ENCODE measurements around the gene CCDC187.

Gene CCDC187

DNA sequence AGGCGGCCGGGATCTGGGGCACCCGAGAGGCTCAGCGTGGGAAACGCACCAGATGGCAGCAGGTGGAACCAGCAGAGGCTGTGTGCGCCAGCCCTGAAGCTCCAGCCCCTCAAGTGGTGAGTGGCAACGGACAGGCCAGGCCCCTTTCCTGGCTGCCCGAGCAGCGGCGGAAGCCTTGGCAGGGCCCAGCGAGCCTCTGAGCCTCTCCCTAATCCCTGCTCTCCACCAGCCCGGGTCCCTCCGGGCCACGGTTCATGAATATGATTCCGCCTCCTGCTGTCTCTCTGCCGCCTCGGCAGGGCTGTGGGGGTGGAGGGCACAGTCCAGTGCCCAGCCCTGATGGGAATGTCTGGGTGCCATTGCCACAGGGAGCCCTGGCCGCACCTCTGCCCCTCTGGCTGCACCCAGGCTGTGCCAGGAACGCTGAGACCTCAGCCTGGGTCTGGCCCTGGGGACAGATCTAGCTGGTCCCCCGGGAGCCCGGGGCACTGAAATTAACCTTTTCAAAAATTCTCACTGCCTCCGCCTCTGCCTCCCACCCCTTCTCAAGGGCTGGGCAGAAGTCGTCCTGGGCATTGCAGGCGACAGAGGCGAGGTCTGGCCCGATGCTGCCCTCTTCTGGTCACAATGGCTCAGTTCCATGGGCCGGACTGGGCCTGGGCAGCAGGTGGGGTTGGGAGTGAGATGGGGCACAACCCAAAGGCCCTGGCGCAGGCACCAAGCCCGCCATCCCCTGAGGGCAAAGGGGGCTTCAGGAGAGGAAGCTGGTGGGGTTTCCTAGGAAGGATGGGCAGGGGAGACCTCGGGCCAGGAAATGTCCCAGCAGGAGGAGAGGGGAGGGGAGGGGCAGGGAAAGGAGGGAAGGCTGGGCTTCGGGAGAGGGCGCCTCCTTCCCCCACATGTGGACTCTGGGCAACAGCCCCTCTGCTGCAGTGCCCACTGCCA lies 20.3 kb downstream of the CCDC187 start:
- peak; percentile 97 for DNase-seq (ENCODE audit: low spot score)

DNA sequence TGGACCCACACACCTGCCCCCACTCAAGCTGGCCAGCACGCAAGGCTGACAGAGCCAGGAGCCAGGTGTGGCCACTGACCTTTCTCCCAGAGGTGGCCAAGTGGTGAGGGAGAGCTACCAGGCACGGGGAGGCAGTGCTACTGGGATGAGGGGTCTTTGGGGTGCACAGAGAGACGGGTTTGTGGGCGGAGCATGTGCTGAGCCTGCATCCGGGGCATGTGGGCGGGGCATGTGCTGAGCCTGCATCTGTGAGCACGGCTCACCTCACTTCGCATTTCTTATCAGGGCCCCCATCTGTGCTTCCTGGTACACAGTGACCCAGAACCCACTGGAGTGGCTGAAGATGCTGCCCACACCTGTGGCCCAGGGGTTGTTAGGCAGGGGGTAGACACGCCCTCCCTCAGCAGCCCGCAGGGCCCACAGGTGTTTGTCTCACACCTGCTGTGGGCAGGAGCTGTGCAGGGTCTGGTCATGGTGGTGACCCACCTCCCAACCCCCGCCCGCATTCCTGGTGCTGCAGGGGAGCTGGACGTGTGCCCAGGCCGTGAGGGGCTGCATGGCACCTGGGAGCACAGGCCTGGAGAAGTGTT lies 21.5 kb downstream of the CCDC187 start:
- no peak for DNase-seq (ENCODE audit: low spot score)

DNA sequence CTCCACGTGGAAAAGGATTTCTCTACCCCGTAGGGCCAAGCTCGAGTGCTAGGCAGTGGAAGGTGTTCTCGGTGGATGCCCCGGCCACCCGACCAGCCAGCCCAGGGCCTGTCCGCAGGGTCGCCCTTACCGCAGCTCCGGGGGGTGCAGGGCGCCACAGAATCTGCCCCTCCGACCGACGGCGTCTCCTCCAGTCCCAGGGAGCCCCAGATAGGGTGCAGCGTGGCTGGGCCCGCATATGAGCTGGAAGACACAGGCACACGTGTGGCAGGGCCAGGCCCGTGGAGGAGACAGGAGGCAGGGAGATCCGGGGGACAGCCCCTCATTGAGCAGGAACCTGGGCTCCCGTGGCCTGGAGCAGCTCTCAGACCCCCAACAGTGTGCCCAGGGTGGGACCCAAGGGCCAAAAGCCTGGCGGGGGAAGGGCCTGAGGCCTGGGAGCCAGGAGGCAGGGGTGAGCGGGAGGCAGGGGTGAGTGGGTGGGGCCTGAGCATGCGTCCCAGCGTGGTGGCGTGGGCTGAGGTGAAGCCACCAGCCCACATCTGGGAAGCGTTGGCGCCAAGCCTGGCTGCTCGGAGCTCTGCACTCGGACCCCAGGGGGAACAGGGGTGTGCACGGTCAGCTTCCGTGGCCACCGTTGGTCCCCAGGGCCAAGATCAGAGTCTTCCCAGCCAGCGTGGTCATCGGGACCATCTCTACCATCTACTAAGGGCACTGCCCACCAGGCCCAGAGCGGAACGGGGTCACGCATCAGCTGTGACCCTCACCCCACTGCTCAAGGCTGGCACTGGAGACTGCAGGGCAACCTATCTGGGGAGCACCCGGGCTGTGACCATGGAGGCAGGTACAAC lies 22.2 kb downstream of the CCDC187 start:
- DNase-seq (ENCODE audit: low spot score), result no peak

DNA sequence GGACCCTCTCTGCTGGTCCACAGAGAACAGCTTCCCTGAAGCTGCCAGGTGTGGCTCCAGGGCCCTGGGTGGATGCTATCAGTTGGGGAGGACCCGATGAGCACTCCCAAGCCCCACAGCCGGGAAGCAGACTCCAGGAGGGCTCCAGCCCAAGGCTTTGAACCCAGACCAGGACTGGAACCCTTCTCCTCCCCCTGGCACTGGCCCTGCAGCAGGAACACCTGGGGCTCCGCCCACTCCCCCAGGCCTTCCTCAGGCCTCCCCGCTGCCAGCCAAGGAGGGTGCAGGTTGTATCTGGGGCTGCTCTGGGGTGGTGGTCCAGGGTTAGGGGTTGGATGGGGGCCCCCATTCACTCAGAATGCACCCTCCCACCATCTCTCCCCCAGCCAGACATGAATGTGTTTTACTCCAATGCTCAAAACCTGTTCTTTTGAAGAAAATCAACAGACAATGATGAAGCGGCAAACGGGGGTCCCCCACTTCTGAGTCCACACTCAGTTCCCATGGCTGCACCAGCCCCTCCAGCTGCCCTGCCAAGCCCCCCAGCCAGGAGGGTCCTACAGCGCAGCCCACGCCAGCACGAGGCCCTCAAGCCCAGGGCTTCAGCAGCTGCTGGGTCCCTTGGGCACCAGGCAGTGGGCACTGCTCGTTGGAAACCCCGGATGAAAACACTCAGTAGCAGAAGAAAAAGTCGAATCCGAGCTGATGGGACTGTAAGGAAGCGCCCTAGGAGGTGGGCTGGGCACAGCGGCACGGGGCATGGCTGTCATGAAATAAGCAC lies 23.2 kb downstream of the CCDC187 start:
- no peak for DNase-seq (ENCODE audit: low spot score)

GRCh38 chr9:136279471-136279870 lies 24.4 kb downstream of the CCDC187 start:
- DNase-seq (ENCODE audit: low spot score), result no peak

- DNase-seq (ENCODE audit: low spot score), result no peak
Measured at GRCh38 chr9:136278894-136279293, 25.0 kb downstream of the CCDC187 start.

DNA sequence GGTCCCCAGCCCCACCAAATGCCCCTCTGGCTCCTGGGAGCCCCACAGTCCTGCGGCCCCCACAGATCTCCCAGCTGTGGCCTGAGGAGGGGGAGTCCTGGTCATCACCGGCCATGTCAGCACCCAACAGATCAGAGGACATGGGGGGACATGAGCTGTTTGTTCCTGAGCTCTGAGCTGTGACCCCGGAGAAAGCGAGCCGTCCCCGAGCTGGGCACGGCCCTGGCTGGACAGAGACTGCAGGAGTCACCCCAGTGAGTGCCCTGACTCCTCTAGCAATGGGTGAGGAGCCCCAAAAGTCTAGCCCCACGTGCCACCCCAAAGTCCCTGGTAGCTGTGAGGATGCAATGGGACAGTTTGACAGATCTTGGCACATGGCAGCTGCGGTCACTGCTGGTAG lies 25.7 kb downstream of the CCDC187 start:
- DNase-seq (ENCODE audit: low spot score), result no peak

GRCh38 chr9:136277746-136278145 lies 26.1 kb downstream of the CCDC187 start:
- DNase-seq (ENCODE audit: low spot score), result no peak

- no peak for DNase-seq (ENCODE audit: low spot score)
Measured at GRCh38 chr9:136276716-136277115, 27.2 kb downstream of the CCDC187 start.

GRCh38 chr9:136275655-136276429 lies 28.1 kb downstream of the CCDC187 start:
- DNase-seq (ENCODE audit: low spot score), result peak; percentile 57

- DNase-seq (ENCODE audit: low spot score), result no peak
Measured at GRCh38 chr9:136274786-136275654, 28.9 kb downstream of the CCDC187 start.

- no peak for DNase-seq (ENCODE audit: low spot score)
Measured at GRCh38 chr9:136273921-136274785, 29.7 kb downstream of the CCDC187 start.

DNA sequence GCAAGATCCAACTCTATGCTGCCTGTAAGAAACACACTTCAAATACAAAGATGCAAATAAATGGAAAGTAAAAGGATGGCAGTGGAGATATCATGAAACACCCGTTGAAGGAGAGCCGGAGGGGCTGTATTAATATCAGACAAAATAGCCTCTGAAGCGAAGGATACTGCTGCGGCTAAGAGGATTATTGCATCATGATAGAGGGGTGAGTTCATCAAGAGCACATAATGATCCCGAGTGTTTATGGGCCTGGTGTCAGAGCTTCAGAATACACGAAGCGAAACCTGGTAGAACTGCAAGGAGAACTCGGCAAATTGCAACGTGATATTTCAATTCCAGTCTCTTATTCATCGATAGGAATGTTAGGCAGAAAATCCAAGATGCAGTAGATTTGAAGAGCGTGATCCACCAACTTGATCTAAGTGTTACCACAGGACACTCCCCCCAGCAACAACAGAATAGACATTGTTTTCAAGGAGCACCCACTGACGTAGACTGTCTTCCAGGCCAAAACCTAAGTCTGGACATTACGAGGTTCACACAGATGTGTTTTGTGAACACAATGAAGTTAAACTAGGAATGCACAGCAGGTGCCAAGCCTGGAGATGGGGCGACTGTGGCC lies 30.5 kb downstream of the CCDC187 start:
- DNase-seq (ENCODE audit: low spot score), result no peak

DNA sequence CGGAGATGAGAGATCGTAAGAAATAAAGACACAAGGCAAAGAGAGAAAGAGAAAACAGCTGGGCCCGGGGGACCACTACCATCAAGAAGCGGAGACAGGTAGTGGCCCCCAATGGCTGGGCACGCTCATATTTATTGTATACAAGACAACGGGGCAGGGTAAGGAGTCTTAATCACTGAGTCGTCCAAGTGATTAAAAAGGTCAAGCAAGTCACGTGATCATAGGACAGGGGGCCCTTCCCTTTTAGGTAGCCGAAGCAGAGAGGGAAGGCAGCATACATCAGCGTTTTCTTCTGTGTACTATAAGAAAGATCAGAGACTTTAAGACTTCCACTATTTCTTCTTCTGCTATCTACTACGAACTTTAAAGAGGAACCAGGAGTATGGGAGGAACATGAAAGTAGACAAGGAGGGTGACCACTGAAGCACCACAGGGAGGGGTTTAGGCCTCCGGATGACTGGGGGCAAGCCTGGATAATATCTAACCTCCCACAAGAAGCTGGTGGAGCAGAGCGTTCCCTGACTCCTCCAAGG lies 33.7 kb downstream of the CCDC187 start:
- DNase-seq (ENCODE audit: low spot score), result no peak

GRCh38 chr9:136268735-136269134 lies 35.2 kb downstream of the CCDC187 start:
- DNase-seq (ENCODE audit: low spot score), result no peak

DNA sequence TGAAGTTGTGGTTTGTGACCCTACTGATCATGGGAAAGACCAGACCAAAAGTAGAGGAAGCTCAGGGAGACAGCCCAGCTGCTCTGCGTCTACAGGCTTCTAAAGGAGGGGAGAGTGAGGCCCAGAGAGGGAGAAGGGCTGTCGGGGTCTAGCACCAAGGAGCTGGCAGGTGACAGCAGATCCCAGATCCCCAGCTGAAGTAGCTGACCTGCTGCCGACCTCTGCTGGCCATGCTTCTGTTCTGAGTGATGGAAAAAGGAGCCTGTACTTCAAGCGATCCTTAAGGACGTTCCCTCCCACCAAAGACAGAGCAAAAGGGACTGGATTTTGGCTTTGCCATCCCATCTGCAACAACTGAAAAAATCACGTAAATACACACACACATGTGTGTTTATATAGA lies 35.6 kb downstream of the CCDC187 start:
- peak; percentile 64 for DNase-seq (ENCODE audit: low spot score)

DNA sequence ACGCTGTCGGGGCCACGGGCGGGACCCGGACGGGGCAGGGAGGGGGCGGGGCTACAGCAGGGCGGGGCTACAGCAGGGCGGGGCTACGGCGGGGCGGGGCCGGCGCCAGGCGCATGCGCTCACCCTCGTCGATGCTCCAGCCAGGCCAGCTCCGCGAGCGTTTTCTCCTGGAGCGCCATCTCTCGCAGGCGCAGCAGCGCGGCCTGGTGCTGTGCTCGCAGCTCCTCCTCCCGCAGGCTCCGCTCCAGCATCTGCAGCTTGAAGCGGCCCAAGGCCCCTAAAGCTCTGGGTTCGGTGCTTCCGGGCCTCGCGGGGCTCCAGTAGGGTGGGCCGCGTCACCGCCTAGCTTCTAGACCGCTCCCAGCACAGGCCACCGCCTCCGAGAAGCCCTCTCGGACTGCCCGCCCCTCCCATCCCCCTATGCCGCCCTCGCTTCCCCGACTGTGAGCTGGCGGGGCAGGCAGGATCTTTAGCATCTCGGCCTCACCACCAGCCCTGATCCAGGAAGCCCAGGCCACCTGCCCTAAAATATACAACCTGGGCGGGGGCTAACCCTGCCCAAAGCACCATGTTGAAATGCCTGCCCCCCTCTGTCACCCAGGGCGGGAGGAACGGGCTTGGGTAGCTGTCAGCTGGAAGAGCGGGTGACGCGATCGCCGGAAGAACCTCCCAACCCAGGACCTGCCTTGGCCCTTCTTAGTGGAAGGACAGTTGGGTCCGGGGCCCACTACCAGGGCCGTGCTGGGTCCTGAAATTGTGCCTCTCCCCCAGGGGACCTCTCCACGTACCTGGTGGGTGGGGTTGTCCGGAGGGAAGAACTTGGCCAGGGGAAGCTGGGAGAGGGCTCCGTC lies 36.4 kb downstream of the CCDC187 start:
- DNase-seq (ENCODE audit: low spot score), result peak; percentile 100
